B cell (primary cell): Measurements from ENCODE around the gene GNAT2. TPM values are rescaled to one million over a fixed set of nuclear protein-coding genes. Genes with fewer than 3 reads are reported as not detected.

Source experiments
- ATAC-seq: fragments of 200-7000 bp; cut with Tn5 transposase; one replicate; pipeline ENCODE4 v1.10.0; 2021; ENCODE audit warnings: low read depth, mild to moderate bottlenecking, moderate number of reproducible peaks, moderate library complexity
- CTCF ChIA-PET: fragments of 350-600 bp; sonication (Branson Sonifier 250); formaldehyde crosslinking; loops from one replicate; lab custom pipeline; 2021; ENCODE audit warnings: antibody characterized with exemption, inconsistent platforms; lab: Charles Lee
- POLR2A ChIA-PET: fragments of 350-600 bp; sonication (Branson Sonifier 250); formaldehyde crosslinking; loops from one replicate; lab custom pipeline; 2021; ENCODE audit warnings: antibody characterized with exemption; lab: Charles Lee
- DNase-seq: peaks from one replicate; pipeline ENCODE4 v3.0.0; 2013
- H2AFZ ChIP-seq: 2 replicates; pipeline ENCODE4 v1.6.1; 2012; ENCODE audit warnings: mild to moderate bottlenecking, low read depth, low read length; ENCODE audit not compliant: insufficient read depth, poor library complexity, severe bottlenecking
- H3K27ac ChIP-seq, 2 donors: 1 replicate in 1 of 2; 2 replicates in 1 of 2; pipeline ENCODE4 v1.5.1; 2012 to 2013; ENCODE audit warnings: low read length in 2 of 2, mild to moderate bottlenecking in 2 of 2, moderate library complexity in 1 of 2
- H3K27me3 ChIP-seq, 4 experiments: fragments of 200-600 bp in 1 of 4; sonication (generic) in 1 of 4; replicated peaks in 1 of 4; 1 replicate in 2 of 4; 2 replicates in 2 of 4; pipeline versions ENCODE4 v1.6.1 to v1.7.0; 2013 to 2016; ENCODE audit warnings: low read length in 3 of 4, mild to moderate bottlenecking in 2 of 4, mixed read lengths in 1 of 4, moderate library complexity in 1 of 4; ENCODE audit not compliant: insufficient read depth in 4 of 4, control insufficient read depth in 3 of 4; ENCODE audit errors: control extremely low read depth in 1 of 4
- H3K36me3 ChIP-seq, 2 experiments: replicated peaks in 1 of 2; 1 replicate in 1 of 2; 2 replicates in 1 of 2; pipeline versions ENCODE4 v1.6.1 to v1.7.1; 2013; ENCODE audit warnings: low read length in 1 of 2; ENCODE audit not compliant: insufficient read depth in 2 of 2, control insufficient read depth in 1 of 2; ENCODE audit errors: control extremely low read depth in 1 of 2, extremely low read depth in 1 of 2
- H3K4me1 ChIP-seq, 2 donors: fragments of 200-600 bp in 1 of 2; sonication (generic) in 1 of 2; 1 replicate in 1 of 2; 2 replicates in 1 of 2; pipeline versions ENCODE4 v1.5.1 to v1.6.1; 2013 to 2017; ENCODE audit warnings: low read length in 2 of 2; ENCODE audit not compliant: control insufficient read depth in 2 of 2, insufficient read depth in 2 of 2
- H3K4me2 ChIP-seq: replicated peaks from 2 replicates; pipeline ENCODE3; 2012; ENCODE audit warnings: mild to moderate bottlenecking, low read depth, low read length; ENCODE audit not compliant: poor library complexity, severe bottlenecking
- H3K4me3 ChIP-seq, 5 experiments: fragments of 200-600 bp in 1 of 5; sonication (generic) in 1 of 5; 1 replicate in 3 of 5; 2 replicates in 2 of 5; pipeline versions ENCODE4 v1.5.1 to v1.7.0; 2011 to 2016; ENCODE audit warnings: low read length in 4 of 5, mild to moderate bottlenecking in 4 of 5, low read depth in 2 of 5, control low read depth in 1 of 5, moderate library complexity in 1 of 5; ENCODE audit not compliant: insufficient read depth in 1 of 5; ENCODE audit errors: control extremely low read depth in 1 of 5, extremely low read depth in 1 of 5
- H3K79me2 ChIP-seq: fragments of 200-600 bp; sonication (generic); one replicate; pipeline ENCODE4 v1.6.0; 2016; ENCODE audit warnings: low read length; ENCODE audit not compliant: control insufficient read depth, insufficient read depth
- H3K9ac ChIP-seq: fragments of 200-600 bp; sonication (generic); 2 replicates; pipeline ENCODE4 v1.6.1; 2017; ENCODE audit warnings: mild to moderate bottlenecking, low read length, moderate library complexity
- H3K9me3 ChIP-seq, 3 donors: one replicate each; pipeline versions ENCODE4 v1.6.1 to v1.7.1; 2013; ENCODE audit warnings: low read length in 2 of 3; ENCODE audit not compliant: control insufficient read depth in 2 of 3, insufficient read depth in 1 of 3; ENCODE audit errors: control extremely low read depth in 1 of 3
- H4K20me1 ChIP-seq: 2 replicates; pipeline ENCODE4 v1.6.0; 2012; ENCODE audit warnings: mild to moderate bottlenecking, low read length; ENCODE audit not compliant: insufficient read depth, control insufficient read depth, poor library complexity, severe bottlenecking
- H3K27ac Mint-ChIP-seq: one replicate; pipeline ENCODE4 v1.8.0; 2021; ENCODE audit warnings: mixed read lengths
- H3K27me3 Mint-ChIP-seq: one replicate; pipeline ENCODE4 v1.8.0; 2021; ENCODE audit warnings: mixed read lengths
- H3K4me1 Mint-ChIP-seq: one replicate; pipeline ENCODE4 v1.8.0; 2021; ENCODE audit warnings: mixed read lengths
- H3K4me3 Mint-ChIP-seq: one replicate; pipeline ENCODE4 v1.8.0; 2021; ENCODE audit warnings: mixed read lengths
- H3K9me3 Mint-ChIP-seq: one replicate; pipeline ENCODE4 v1.8.0; 2022; ENCODE audit warnings: mixed read lengths; ENCODE audit not compliant: insufficient read depth
- EZH2 ChIP-seq: IDR thresholded peaks from 2 replicates; pipeline ENCODE4 v1.6.1; 2012; ENCODE audit warnings: borderline replicate concordance, low read depth, mild to moderate bottlenecking, moderate library complexity, low read length; ENCODE audit not compliant: insufficient read depth, poor library complexity, severe bottlenecking
- WGBS: methylation state at CpG from one replicate; pipeline ENCODE4 v1.1.5; 2013; ENCODE audit warnings: missing lambda C conversion rate; ENCODE audit not compliant: insufficient coverage; 5-methylcytosine and 5-hydroxymethylcytosine counted together
- intact Hi-C: fragments of 100-400 bp; cut with micrococcal nuclease; formaldehyde crosslinking; loops from one replicate; pipeline ENCODE4 v1.10.0; 2022
- polyA plus RNA-seq: library from polyadenylated mRNA; depleted of rRNA; stranded (reverse); fragments of >200 nt; gene quantifications from 2 replicates; pipeline ENCODE4 v1.2.3, GENCODE V29; 2012
- total RNA-seq, 2 donors: library from RNA; stranded (reverse); fragments of 120-200 nt in 1 of 2; gene quantifications; 1 replicate in 1 of 2; 2 replicates in 1 of 2; pipeline versions ENCODE4 v1.2.3 to v1.2.4, GENCODE V29; 2013 to 2022
- TF ChIP-seq, protein P1 (sequence below): fragments of 200-600 bp; IDR thresholded peaks from one replicate; pipeline ENCODE4 v1.8.0; 2022; ENCODE audit warnings: antibody characterized with exemption, mild to moderate bottlenecking

Gene GNAT2
- total and polyA plus RNA-seq, 2 donors (not counting 1 experiment from before 2014, with no cell fraction given) = not detected

DNA sequence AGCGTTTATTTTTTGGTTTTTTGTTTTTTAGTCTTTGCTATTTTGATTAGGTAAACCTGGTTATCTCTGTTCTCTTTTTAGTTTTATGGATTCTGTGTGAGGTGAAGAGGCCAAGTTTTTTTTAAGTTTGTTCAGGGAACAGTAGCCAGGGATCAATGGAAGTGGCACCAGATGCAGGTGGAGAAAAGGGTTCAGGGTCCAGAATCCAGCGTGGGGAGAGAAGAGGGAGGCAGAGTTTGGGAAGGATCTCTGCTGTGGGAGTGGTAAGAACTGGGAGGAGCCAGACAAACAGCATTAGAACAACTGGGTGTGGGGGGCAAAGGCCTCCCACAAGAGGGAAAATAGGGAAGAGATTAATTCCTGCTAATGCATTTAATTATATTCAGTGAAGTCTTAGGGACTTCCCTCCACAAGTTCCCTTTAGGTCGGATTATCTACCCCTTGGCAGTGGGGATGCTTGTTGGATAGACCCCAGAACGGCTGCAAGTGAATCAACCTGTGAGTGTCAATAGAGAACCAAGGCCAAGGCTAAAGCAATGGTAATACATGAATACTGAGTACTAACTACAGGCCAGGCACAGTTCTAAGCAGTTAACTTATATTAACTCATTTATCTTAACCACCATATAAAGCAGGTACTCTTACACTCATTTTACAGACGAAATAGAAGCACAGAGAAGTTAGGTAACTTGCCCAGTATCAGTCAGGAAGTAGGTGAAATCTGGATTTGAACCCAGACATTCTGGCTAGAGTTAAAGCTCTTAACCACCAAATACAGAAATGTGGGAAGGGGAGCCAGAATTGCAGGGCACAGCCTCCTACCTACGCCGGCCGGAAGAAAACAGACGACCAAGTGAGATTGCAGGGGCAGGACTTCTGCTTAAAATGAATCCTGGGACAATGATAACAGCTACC is 498 bp downstream of the GNAT2 start:
- Histone ChIP-seq H3K79me2 (peaks cover 42% of the 10 kb centered on the region), H3K36me3 (no peaks in the 10 kb centered on the region), H3K4me1 (peaks cover 49 to 62% of the 10 kb centered on the region in 2 donors), H3K27me3 (no peaks in the 10 kb centered on the region), H3K4me3 (peak overlapping the region; percentile 43 to 94 (median 84)), H4K20me1 (peaks cover 7% of the 10 kb centered on the region), H2AFZ (peak overlapping the region; percentile 88), H3K4me2 (peak overlapping the region; percentile 100), H3K9me3 (no peaks in the 10 kb centered on the region), H3K9ac (peak overlapping the region; percentile 93), H3K27ac (peak overlapping the region; percentile 73 to 90)
- ATAC-seq (no peak), DNase-seq (no peak)
- peak overlapping the region; percentile 96 for H3K27ac Mint-ChIP-seq
- H3K27me3 Mint-ChIP-seq = no peaks in the 10 kb centered on the region
- peaks cover 59% of the 10 kb centered on the region for H3K4me1 Mint-ChIP-seq
- 16% methylated on average over 5 of the region's 9 CpGs for WGBS
- peak overlapping the region; percentile 99 for H3K4me3 Mint-ChIP-seq
- CTCF ChIA-PET = interaction anchor here (0.8 to 2.7 kb wide), 6 partner anchors 11 to 86 kb away, joined by 3 to 27 read pairs (median 12); partner anchors contain the start of gene GNAI3
- no peaks in the 10 kb centered on the region for H3K9me3 Mint-ChIP-seq
- POLR2A ChIA-PET = interaction anchor here (1.0 to 2.3 kb wide), 2 partner anchors 37 to 70 kb away, joined by 3 to 10 read pairs; partner anchors contain the start of genes GNAI3 and GSTM4
- TF ChIP-seq, protein P1, sequence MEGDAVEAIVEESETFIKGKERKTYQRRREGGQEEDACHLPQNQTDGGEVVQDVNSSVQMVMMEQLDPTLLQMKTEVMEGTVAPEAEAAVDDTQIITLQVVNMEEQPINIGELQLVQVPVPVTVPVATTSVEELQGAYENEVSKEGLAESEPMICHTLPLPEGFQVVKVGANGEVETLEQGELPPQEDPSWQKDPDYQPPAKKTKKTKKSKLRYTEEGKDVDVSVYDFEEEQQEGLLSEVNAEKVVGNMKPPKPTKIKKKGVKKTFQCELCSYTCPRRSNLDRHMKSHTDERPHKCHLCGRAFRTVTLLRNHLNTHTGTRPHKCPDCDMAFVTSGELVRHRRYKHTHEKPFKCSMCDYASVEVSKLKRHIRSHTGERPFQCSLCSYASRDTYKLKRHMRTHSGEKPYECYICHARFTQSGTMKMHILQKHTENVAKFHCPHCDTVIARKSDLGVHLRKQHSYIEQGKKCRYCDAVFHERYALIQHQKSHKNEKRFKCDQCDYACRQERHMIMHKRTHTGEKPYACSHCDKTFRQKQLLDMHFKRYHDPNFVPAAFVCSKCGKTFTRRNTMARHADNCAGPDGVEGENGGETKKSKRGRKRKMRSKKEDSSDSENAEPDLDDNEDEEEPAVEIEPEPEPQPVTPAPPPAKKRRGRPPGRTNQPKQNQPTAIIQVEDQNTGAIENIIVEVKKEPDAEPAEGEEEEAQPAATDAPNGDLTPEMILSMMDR = no peak
- no peak for TF ChIP-seq EZH2
- intact Hi-C loops = loop anchor here (1.0 to 5.0 kb wide), 4 partner anchors 71 to 365 kb away; partner anchors contain the start of genes AHCYL1, ATXN7L2, GNAI3 and PSMA5
